GM18511 (cell line): ENCODE results near the gene ZNF207.
A peak's percentile ranks its signal among the peaks of the same experiment; 100 is the strongest.
"Not testable (repeated sequence)": the region's sequence is repeated elsewhere in the genome, so short reads cannot be mapped to it uniquely, and the experiment has no call there.

Experiments
- ATAC-seq: cut with Tn5 transposase; IDR thresholded peaks from one replicate; pipeline ENCODE4 v1.9.1; 2021; ENCODE audit warnings: mild to moderate bottlenecking, moderate library complexity; ENCODE audit not compliant: unreplicated experiment

Gene ZNF207

GRCh38 chr17:32349854-32350665, at the start of gene ZNF207:
TSS of gene ZNF207 (plus strand) at chr17:32350157. CDS start at chr17:32350286, 129 bp downstream.
- ATAC-seq, result peak; percentile 84

GRCh38 chr17:32302037-32302436, 47.9 kb upstream of the ZNF207 start:
- ATAC-seq, result no peak

GRCh38 chr17:32302860-32303649, 46.9 kb upstream of the ZNF207 start:
- no peak for ATAC-seq

DNA sequence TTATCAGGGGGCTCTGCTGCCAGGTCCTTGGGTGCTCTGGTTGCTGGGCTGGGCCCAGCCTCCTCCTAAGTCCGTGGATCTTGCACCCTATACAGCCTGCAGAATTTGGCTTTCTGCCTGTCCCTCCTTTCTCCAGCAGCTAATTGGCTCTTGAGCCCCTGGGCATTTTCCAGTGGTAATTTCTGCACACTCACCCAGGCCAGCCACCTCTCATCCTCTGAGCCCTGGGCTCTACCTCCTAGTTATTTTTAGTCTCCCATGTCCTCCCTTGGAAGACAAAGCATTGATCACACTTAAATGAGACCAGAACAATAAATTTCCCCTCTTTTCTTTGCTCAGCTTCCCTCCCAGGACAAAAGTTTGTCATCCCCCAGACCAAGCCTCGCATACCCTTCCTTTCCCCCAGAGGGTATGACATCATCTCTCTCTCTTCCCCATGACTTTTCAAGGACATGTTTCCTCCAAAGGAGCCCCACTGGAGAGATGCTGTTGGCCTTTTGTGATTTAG, 46.1 kb upstream of the ZNF207 start:
- ATAC-seq, result no peak

GRCh38 chr17:32305049-32305448, 44.9 kb upstream of the ZNF207 start:
- ATAC-seq, result no peak

DNA sequence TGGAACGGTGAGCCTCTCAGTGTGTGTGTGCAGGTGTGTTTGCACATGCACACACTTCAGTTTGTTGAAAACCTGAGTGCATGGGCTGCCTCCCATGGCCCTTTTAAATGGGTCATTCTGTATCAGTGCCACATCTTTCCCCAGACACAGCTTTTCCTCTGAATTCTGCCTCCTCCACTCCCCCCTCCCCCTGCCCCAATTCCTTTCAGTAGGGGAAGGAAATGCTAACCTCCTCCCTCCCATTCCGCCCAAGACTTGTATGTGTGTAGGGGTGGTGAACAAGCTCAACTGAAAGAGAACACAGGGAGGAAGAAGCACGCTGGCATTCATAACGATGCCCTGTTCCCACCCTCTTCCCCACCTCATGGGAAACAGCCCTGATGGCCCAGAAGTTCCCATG, 42.3 kb upstream of the ZNF207 start:
- no peak for ATAC-seq

GRCh38 chr17:32311028-32311536, 38.9 kb upstream of the ZNF207 start:
- ATAC-seq, result no peak

DNA sequence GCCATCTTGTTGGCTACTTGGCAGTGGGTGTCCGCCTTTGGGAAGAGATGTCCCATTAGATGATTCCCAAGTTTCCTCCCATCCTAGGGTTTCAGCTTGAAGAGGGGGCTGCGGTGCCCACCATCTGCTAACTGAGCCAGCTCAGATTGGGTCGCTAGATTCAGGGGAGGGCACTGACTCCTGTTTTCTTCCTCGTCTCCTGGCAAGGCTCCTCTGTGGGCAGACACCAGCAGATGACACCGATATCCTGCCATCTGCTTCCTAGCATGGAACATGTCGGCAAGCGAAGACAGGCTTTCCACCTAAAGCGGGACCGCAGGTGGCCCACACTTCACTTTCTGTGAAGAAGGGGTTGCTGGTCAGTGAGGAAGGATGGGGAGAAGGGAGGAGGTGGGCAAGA, 35.3 kb upstream of the ZNF207 start:
- no peak for ATAC-seq

- no peak for ATAC-seq
Measured at GRCh38 chr17:32315171-32315570, 34.8 kb upstream of the ZNF207 start.

DNA sequence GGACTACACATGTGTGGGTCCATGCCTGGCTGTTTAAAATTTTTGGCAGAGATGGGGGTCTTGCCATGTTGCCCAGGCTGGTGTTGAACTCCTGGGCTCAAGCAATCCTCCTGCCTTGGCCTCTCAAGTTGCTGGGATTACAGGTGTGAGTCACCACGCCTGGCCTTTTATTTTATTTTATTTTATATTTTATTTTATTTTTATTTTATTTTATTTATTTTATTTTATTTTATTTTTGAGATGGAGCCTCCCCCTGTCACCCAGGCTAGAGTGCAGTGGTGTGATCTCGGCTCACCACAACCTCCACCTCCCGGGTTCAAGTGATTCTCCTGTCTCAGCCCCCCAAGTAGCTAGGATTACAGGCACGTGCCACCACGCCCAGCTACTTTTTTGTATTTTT, 33.3 kb upstream of the ZNF207 start:
- not testable (repeated sequence) for ATAC-seq

- ATAC-seq, result no peak
Measured at GRCh38 chr17:32317353-32317752, 32.6 kb upstream of the ZNF207 start.

DNA sequence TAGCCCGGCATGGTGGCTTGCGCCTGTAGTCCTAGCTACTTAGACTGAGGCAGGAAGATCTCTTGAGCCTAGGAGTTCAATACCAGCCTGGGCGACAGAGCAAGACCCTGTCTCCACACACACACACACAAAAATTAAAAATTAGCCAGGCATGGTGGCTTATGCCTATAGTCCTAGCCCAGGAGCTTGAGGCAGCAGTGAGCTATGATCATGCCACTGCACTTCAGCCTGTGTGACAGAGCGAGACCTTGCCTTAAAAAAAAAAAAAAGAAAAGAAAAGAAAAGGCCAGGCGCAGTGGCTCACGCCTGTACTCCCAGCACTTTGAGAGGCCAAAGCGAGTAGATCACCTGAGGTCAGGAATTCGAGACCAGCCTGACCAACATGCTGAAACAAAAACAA, 31.9 kb upstream of the ZNF207 start:
- ATAC-seq, result no peak

DNA sequence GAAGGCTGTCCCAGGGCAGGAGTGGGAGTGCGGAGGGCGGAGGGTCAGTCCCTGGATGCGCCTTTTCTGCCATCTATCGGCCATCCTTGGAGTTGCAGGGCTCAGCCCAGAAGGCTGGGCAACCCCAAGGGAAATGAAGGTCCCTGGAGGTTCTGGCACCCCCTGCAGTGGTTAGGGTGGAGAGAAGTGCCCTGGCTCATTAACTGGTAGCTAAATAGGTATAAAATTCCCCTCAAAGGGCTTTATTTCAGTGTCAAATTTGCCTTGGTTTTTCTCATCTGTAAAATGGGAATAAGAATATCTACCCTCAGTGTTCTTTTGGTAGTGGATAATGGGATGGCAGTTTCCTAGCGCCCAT, 30.4 kb upstream of the ZNF207 start:
- ATAC-seq, result peak; percentile 64

DNA sequence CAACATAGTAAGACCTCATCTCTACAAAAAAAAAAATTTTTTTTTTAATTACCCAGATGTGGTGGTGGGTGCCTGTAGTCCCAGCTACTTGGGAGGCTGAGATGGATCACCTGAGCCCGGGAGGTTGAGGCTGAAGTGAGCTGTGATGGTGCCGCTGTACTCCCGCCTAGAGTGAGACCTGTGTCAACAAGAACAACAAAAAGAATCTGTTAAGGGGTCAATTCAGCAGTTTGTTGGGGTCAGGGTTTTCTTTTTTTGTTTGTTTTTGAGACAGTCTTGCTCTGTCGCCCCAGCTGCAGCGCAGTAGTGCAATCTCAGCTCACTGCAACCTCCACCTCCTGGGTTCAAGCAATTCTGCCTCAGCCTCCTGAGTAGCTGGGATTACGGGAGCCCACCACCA, 29.9 kb upstream of the ZNF207 start:
- ATAC-seq, result not testable (repeated sequence)

- no peak for ATAC-seq
Measured at GRCh38 chr17:32320847-32321246, 29.1 kb upstream of the ZNF207 start.

GRCh38 chr17:32323046-32323445, 26.9 kb upstream of the ZNF207 start:
- ATAC-seq, result no peak

DNA sequence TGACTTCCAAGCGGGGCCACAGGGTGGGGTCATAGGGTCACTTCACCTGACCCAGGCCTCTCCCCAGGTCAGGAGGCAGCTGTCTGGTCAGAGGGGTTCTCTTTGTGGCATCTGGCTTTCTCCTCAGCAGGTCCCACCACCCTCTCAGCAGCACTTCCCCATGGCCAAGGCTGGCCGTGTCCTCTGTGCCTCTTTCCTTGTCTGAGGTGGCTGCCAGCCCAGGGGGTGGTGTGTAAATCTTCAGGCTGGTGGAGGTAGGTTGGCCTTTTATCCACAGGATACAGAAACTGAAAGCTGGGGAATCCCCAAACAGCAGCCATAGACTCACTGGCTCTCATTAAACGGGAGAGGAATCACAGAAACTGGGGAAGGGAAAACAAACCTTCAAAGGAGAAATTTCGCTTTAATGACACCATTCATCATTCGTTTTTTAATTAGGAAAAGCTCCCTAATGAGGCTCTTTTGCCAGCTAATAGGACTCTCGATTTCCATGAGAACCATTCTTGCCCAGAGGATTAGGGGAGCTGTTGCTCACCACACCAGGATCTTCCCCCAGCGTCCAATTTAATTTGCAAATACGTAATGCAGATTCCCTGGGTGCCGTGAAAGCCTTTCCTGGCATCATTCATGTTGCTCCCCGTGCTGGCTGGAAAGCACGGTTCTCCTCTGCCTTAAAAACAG, 26.0 kb upstream of the ZNF207 start:
- no peak for ATAC-seq

GRCh38 chr17:32327911-32328310, 22.0 kb upstream of the ZNF207 start:
- ATAC-seq, result no peak

DNA sequence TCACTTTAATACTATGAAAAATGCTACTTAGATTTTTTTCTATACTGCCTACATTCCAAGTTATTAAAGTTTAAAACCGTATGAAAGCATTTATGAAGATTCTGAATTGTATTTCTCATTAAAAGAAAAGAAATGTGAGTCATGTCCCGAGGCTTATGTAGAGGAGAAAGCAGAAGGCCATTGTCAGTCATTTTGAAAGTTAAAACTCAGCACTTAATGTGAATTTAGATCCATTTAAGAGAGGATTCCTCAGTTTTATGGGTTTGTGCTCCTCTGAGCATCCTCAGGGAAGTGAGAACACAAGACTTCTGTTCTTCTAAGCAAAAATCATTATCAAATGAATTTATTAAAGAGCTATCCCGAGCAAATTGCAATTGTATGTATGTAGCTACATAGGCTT, 19.8 kb upstream of the ZNF207 start:
- no peak for ATAC-seq

- ATAC-seq, result no peak
Measured at GRCh38 chr17:32331243-32332040, 18.5 kb upstream of the ZNF207 start.
